ENCODE measurements around the gene CLCNKB. TPM values are rescaled to one million over a fixed set of nuclear protein-coding genes. Genes with fewer than 3 reads are reported as not detected.

CLCNKB gene
- total RNA-seq, 1 experiment from 2014 or later = not detected

GRCh38 chr1:16094453-16095158, 51.0 kb downstream of the CLCNKB start:
- H3K27ac ChIP-seq (ENCODE audit: low read length) = no peak overlapping the region
- BruUV-seq (replicated peaks) = no TSS peak
- intact Hi-C loops (cut with micrococcal nuclease) = no loop called here
- ChIA-PET CTCF (no interaction called here), POLR2A (ENCODE audit: unreplicated experiment) (no interaction called here)
- no peak overlapping the region for H3K4me2 ChIP-seq (ENCODE audit: low read length)
- no peak overlapping the region for H3K4me3 ChIP-seq (ENCODE audit: low read length)
- H3K9ac ChIP-seq (ENCODE audit: low read length) = no peak overlapping the region
- no peaks in the 10 kb centered on the region for H4K20me1 ChIP-seq (ENCODE audit: low read length)
- H3K4me1 ChIP-seq (ENCODE audit: insufficient read depth, low read length) = peaks cover 4% of the 10 kb centered on the region; the same call in 1 of the 2 replicates
- H3K9me3 ChIP-seq (ENCODE audit: low read length) = no peaks in the 10 kb centered on the region
- no peaks in the 10 kb centered on the region for H3K27me3 ChIP-seq (ENCODE audit: low read length)
- no peak for ATAC-seq
- no peak for DNase-seq
- no peaks in the 10 kb centered on the region for H3F3A ChIP-seq (ENCODE audit: low read length, unreplicated experiment)
- no peaks in the 10 kb centered on the region for H3K79me2 ChIP-seq (ENCODE audit: low read length)
- H3K9me2 ChIP-seq (replicated peaks; ENCODE audit: low read length) = no peaks in the 10 kb centered on the region
- no peak overlapping the region for H2AFZ ChIP-seq (ENCODE audit: low read length)
- no peaks in the 10 kb centered on the region for H3K36me3 ChIP-seq (ENCODE audit: low read depth, low read length)
- TF ChIP-seq, protein P1, sequence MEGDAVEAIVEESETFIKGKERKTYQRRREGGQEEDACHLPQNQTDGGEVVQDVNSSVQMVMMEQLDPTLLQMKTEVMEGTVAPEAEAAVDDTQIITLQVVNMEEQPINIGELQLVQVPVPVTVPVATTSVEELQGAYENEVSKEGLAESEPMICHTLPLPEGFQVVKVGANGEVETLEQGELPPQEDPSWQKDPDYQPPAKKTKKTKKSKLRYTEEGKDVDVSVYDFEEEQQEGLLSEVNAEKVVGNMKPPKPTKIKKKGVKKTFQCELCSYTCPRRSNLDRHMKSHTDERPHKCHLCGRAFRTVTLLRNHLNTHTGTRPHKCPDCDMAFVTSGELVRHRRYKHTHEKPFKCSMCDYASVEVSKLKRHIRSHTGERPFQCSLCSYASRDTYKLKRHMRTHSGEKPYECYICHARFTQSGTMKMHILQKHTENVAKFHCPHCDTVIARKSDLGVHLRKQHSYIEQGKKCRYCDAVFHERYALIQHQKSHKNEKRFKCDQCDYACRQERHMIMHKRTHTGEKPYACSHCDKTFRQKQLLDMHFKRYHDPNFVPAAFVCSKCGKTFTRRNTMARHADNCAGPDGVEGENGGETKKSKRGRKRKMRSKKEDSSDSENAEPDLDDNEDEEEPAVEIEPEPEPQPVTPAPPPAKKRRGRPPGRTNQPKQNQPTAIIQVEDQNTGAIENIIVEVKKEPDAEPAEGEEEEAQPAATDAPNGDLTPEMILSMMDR (conservative IDR thresholded peaks at IDR 0.05; ENCODE audit: low read depth, low read length) = no peak

DNA sequence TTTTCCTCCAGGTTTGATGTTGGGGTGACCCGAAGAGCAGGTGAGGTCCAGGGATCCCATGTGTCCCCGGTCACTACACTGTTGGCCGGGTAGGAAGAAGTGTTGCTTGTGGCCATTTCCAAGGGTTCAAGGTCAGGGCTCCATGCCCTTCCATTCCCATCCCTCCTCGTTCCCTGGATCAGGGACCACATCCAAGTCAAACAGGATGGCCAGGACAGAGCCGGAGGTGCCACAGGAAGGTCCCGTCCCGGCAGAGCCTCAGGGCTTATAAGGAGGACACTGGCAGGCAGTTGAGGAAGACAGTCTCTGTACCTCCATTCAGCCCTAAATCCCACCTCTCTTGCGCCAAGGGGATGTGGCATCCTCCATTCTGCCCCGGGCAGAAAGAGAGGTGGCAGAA, 51.9 kb downstream of the CLCNKB start:
- TF ChIP-seq EZH2 (IDR thresholded peaks at IDR 0.05; ENCODE audit: low read length, unreplicated experiment) = no peak
- TF ChIP-seq, protein P1 (conservative IDR thresholded peaks at IDR 0.05; ENCODE audit: low read depth, low read length) = no peak
- no peak for TF ChIP-seq EZH2phosphoT487 (IDR thresholded peaks at IDR 0.05; ENCODE audit: borderline replicate concordance, low read length)
- intact Hi-C loops (cut with micrococcal nuclease) = no loop called here
- H3K27ac ChIP-seq (ENCODE audit: low read length) = no peak overlapping the region
- H3K27me3 ChIP-seq (ENCODE audit: low read length) = no peaks in the 10 kb centered on the region
- H3K79me2 ChIP-seq (ENCODE audit: low read length) = no peaks in the 10 kb centered on the region
- BruUV-seq (replicated peaks) = no TSS peak
- no peak overlapping the region for H3K4me2 ChIP-seq (ENCODE audit: low read length)
- no peak overlapping the region for H3K4me3 ChIP-seq (ENCODE audit: low read length)
- ChIA-PET CTCF (no interaction called here), POLR2A (ENCODE audit: unreplicated experiment) (no interaction called here)
- H3K9me2 ChIP-seq (replicated peaks; ENCODE audit: low read length) = no peaks in the 10 kb centered on the region
- H3K9ac ChIP-seq (ENCODE audit: low read length) = no peak overlapping the region
- ATAC-seq = no peak
- peaks cover 4% of the 10 kb centered on the region; the same call in 1 of the 2 replicates for H3K4me1 ChIP-seq (ENCODE audit: insufficient read depth, low read length)
- H4K20me1 ChIP-seq (ENCODE audit: low read length) = no peaks in the 10 kb centered on the region
- no peaks in the 10 kb centered on the region for H3F3A ChIP-seq (ENCODE audit: low read length, unreplicated experiment)
- no peaks in the 10 kb centered on the region for H3K36me3 ChIP-seq (ENCODE audit: low read depth, low read length)
- H3K9me3 ChIP-seq (ENCODE audit: low read length) = no peaks in the 10 kb centered on the region
- no peak for DNase-seq
- no peak overlapping the region for H2AFZ ChIP-seq (ENCODE audit: low read length)

- Histone ChIP-seq H3K9me2 (replicated peaks; ENCODE audit: low read length) (no peaks in the 10 kb centered on the region), H3K4me2 (ENCODE audit: low read length) (no peak overlapping the region), H3K79me2 (ENCODE audit: low read length) (no peaks in the 10 kb centered on the region), H3K27ac (ENCODE audit: low read length) (no peak overlapping the region), H3K9ac (ENCODE audit: low read length) (no peak overlapping the region), H3K9me3 (ENCODE audit: low read length) (no peaks in the 10 kb centered on the region), H3K36me3 (ENCODE audit: low read depth, low read length) (no peaks in the 10 kb centered on the region), H2AFZ (ENCODE audit: low read length) (no peak overlapping the region), H4K20me1 (ENCODE audit: low read length) (no peaks in the 10 kb centered on the region), H3K27me3 (ENCODE audit: low read length) (no peaks in the 10 kb centered on the region), H3K4me1 (ENCODE audit: insufficient read depth, low read length) (no peaks in the 10 kb centered on the region), H3F3A (ENCODE audit: low read length, unreplicated experiment) (no peaks in the 10 kb centered on the region), H3K4me3 (ENCODE audit: low read length) (no peak overlapping the region)
- DNase-seq (no peak), ATAC-seq (no peak)
- ChIA-PET POLR2A (ENCODE audit: unreplicated experiment) (no interaction called here), CTCF (no interaction called here)
- TF ChIP-seq EZH2 (IDR thresholded peaks at IDR 0.05; ENCODE audit: low read length, unreplicated experiment) (no peak), EZH2phosphoT487 (IDR thresholded peaks at IDR 0.05; ENCODE audit: borderline replicate concordance, low read length) (no peak)
- TF ChIP-seq, protein P1 (conservative IDR thresholded peaks at IDR 0.05; ENCODE audit: low read depth, low read length) = no peak
- intact Hi-C loops (cut with micrococcal nuclease) = no loop called here
- no TSS peak for BruUV-seq (replicated peaks)
Measured at GRCh38 chr1:16099412-16099811, 55.8 kb downstream of the CLCNKB start.
